H1 (cell line): ENCODE data around the gene RIMS1. TPM values are rescaled to one million over a fixed set of nuclear protein-coding genes. Genes with fewer than 3 reads are reported as not detected.

Experiments used
- CTCF ChIA-PET: fragments of 300-600 bp; sonication (Branson Sonifier 250); formaldehyde crosslinking; loops from one replicate; lab custom pipeline; 2021; ENCODE audit not compliant: partially characterized antibody; lab: Charles Lee
- POLR2A ChIA-PET: fragments of 300-600 bp; sonication (Branson Sonifier 250); formaldehyde crosslinking; loops from one replicate; lab custom pipeline; 2021; ENCODE audit warnings: inconsistent platforms; ENCODE audit not compliant: partially characterized antibody; lab: Charles Lee
- DNase-seq, 2 experiments: peaks; one replicate each; pipeline versions ENCODE4 v3.0.0 to v3.0.0-alpha.2; 2010 to 2022; ENCODE audit warnings: low spot score in 2 of 2, low read depth in 1 of 2, mixed read lengths in 1 of 2
- FAIRE-seq: peaks from 2 replicates; lab custom pipeline; 2011; peaks lifted over from hg19 to GRCh38; lab: Jason Lieb, UNC
- H2AFZ ChIP-seq: 2 replicates; pipeline ENCODE4 v1.8.1; 2012; ENCODE audit warnings: low read length, inconsistent platforms
- H2AK5ac ChIP-seq: 2 replicates; pipeline ENCODE4 v1.6.1; 2013; ENCODE audit warnings: low read depth, low read length
- H2BK120ac ChIP-seq: replicated peaks from 2 replicates; pipeline ENCODE3; 2013; ENCODE audit warnings: low read depth, low read length, inconsistent platforms
- H2BK12ac ChIP-seq: 2 replicates; pipeline ENCODE4 v1.6.1; 2013; ENCODE audit warnings: low read depth, low read length
- H2BK15ac ChIP-seq: 2 replicates; pipeline ENCODE4 v1.6.1; 2013; ENCODE audit warnings: low read length
- H2BK20ac ChIP-seq: 2 replicates; pipeline ENCODE4 v1.6.1; 2013; ENCODE audit warnings: low read length
- H2BK5ac ChIP-seq: 2 replicates; pipeline ENCODE4 v1.6.1; 2013; ENCODE audit warnings: low read depth, low read length
- H3K14ac ChIP-seq: 2 replicates; pipeline ENCODE4 v1.6.1; 2013; ENCODE audit warnings: inconsistent platforms; ENCODE audit not compliant: insufficient read length
- H3K18ac ChIP-seq: 2 replicates; pipeline ENCODE4 v1.6.1; 2013; ENCODE audit warnings: low read length; ENCODE audit errors: extremely low read depth
- H3K23ac ChIP-seq: 2 replicates; pipeline ENCODE4 v1.6.1; 2013; ENCODE audit warnings: inconsistent platforms; ENCODE audit not compliant: insufficient read length
- H3K23me2 ChIP-seq: 2 replicates; pipeline ENCODE4 v1.6.1; 2013; ENCODE audit warnings: low read depth, low read length
- H3K27ac ChIP-seq: 2 replicates; pipeline ENCODE4 v1.6.1; 2011; ENCODE audit warnings: low read depth, low read length, inconsistent platforms
- H3K27me3 ChIP-seq, 4 experiments: replicated peaks in 1 of 4; 1 replicate in 1 of 4; 2 replicates in 3 of 4; pipeline versions ENCODE4 v1.6.1 to v1.8.1; 2011 to 2013; ENCODE audit warnings: low read length in 3 of 4, mild to moderate bottlenecking in 3 of 4, inconsistent platforms in 2 of 4, mixed read lengths in 2 of 4, moderate library complexity in 1 of 4; ENCODE audit not compliant: control insufficient read depth in 3 of 4, insufficient read depth in 3 of 4; ENCODE audit errors: extremely low read depth in 1 of 4
- H3K36me3 ChIP-seq, 4 experiments: 2 replicates each; pipeline versions ENCODE4 v1.6.1 to v1.8.1; 2011 to 2013; ENCODE audit warnings: mild to moderate bottlenecking in 4 of 4, low read length in 3 of 4, moderate library complexity in 2 of 4, control low read depth in 1 of 4, inconsistent platforms in 1 of 4; ENCODE audit not compliant: insufficient read depth in 4 of 4, control insufficient read depth in 2 of 4
- H3K4ac ChIP-seq: replicated peaks from 2 replicates; pipeline ENCODE3; 2013; ENCODE audit warnings: low read length, low read depth, mixed read lengths, inconsistent platforms; ENCODE audit not compliant: insufficient read length
- H3K4me1 ChIP-seq, 4 experiments: replicated peaks in 1 of 4; 1 replicate in 1 of 4; 2 replicates in 3 of 4; pipeline versions ENCODE4 v1.6.1 to v1.8.1; 2011 to 2013; ENCODE audit warnings: low read length in 3 of 4, inconsistent platforms in 2 of 4, mixed read lengths in 1 of 4; ENCODE audit not compliant: insufficient read depth in 4 of 4, control insufficient read depth in 3 of 4
- H3K4me2 ChIP-seq, 2 experiments: 2 replicates each; pipeline versions ENCODE4 v1.6.1 to v1.8.1; 2011 to 2013; ENCODE audit warnings: low read depth in 2 of 2, low read length in 2 of 2, control low read depth in 1 of 2, inconsistent platforms in 1 of 2, mild to moderate bottlenecking in 1 of 2; ENCODE audit not compliant: insufficient read depth in 1 of 2
- H3K4me3 ChIP-seq, 4 experiments: fragments of 200-600, 300-600 bp in 1 of 4; sonication (generic), shearing (Covaris generic), sonication (Bioruptor Twin) in 1 of 4; 2 replicates each; pipeline versions ENCODE4 v1.5.1 to v1.8.1; 2011 to 2016; ENCODE audit warnings: low read length in 4 of 4, low read depth in 3 of 4, control low read depth in 2 of 4, inconsistent platforms in 2 of 4, mild to moderate bottlenecking in 2 of 4, mixed read lengths in 1 of 4, moderate library complexity in 1 of 4; ENCODE audit not compliant: insufficient read depth in 2 of 4; ENCODE audit errors: extremely low read depth in 1 of 4
- H3K56ac ChIP-seq: replicated peaks from 2 replicates; pipeline ENCODE3; 2013; ENCODE audit warnings: low read depth, mild to moderate bottlenecking, mixed read lengths, low read length, inconsistent platforms; ENCODE audit not compliant: insufficient read length
- H3K79me1 ChIP-seq: 2 replicates; pipeline ENCODE4 v1.6.1; 2013; ENCODE audit warnings: low read depth, low read length, control low read depth
- H3K79me2 ChIP-seq, 2 experiments: 2 replicates each; pipeline versions ENCODE4 v1.6.1 to v1.8.1; 2012 to 2013; ENCODE audit warnings: low read length in 2 of 2, mild to moderate bottlenecking in 2 of 2, inconsistent platforms in 1 of 2; ENCODE audit not compliant: insufficient read depth in 2 of 2, control insufficient read depth in 1 of 2
- H3K9ac ChIP-seq, 4 experiments: replicated peaks in 1 of 4; 1 replicate in 1 of 4; 2 replicates in 3 of 4; pipeline versions ENCODE4 v1.6.1 to v1.8.1; 2011 to 2013; ENCODE audit warnings: low read depth in 3 of 4, low read length in 3 of 4, control low read depth in 2 of 4, mild to moderate bottlenecking in 2 of 4, moderate library complexity in 2 of 4, inconsistent platforms in 1 of 4; ENCODE audit errors: extremely low read depth in 1 of 4
- H3K9me3 ChIP-seq, 2 experiments: 2 replicates each; pipeline versions ENCODE4 v1.6.1 to v1.8.1; 2012 to 2013; ENCODE audit warnings: mild to moderate bottlenecking in 2 of 2, moderate library complexity in 2 of 2, control low read depth in 1 of 2, inconsistent platforms in 1 of 2, low read depth in 1 of 2, low read length in 1 of 2, mixed read lengths in 1 of 2; ENCODE audit not compliant: insufficient read depth in 2 of 2
- H4K20me1 ChIP-seq, 2 experiments: replicated peaks in 1 of 2; 2 replicates each; pipeline versions ENCODE3 to v1.8.1; 2011 to 2013; ENCODE audit warnings: inconsistent platforms in 2 of 2, low read length in 2 of 2, mild to moderate bottlenecking in 1 of 2; ENCODE audit not compliant: insufficient read depth in 2 of 2, control insufficient read depth in 1 of 2
- H4K5ac ChIP-seq: 2 replicates; pipeline ENCODE4 v1.6.1; 2013; ENCODE audit warnings: low read length, low read depth, mixed read lengths, inconsistent platforms; ENCODE audit not compliant: insufficient read length
- H4K8ac ChIP-seq: 2 replicates; pipeline ENCODE4 v1.8.0; 2013; ENCODE audit warnings: mild to moderate bottlenecking, moderate library complexity, low read length, inconsistent platforms; ENCODE audit not compliant: insufficient read depth; ENCODE audit errors: extremely low read depth
- H4K91ac ChIP-seq: replicated peaks from 2 replicates; pipeline ENCODE3; 2013; ENCODE audit warnings: low read length, mixed read lengths, inconsistent platforms; ENCODE audit not compliant: insufficient read length
- RAD21 ChIP-seq, 2 experiments: IDR thresholded peaks in 1 of 2; conservative IDR thresholded peaks in 1 of 2; 2 replicates each; pipeline ENCODE4 v1.6.1; 2011; ENCODE audit warnings: low read depth in 2 of 2, low read length in 2 of 2, improper control_type of control experiment in 1 of 2, inconsistent platforms in 1 of 2, mild to moderate bottlenecking in 1 of 2, moderate library complexity in 1 of 2
- RNF2 ChIP-seq: fragments of 200-900, 300-1000 bp; sonication (generic); IDR thresholded peaks from 2 replicates; pipeline ENCODE4 v1.7.1; 2016; ENCODE audit warnings: borderline replicate concordance, low read depth, mild to moderate bottlenecking, antibody characterized with exemption, low read length; ENCODE audit not compliant: poor library complexity, severe bottlenecking; ENCODE audit errors: missing control alignments
- WGBS, 2 experiments: shearing (Covaris generic) in 1 of 2; methylation state at CpG; one replicate each; pipeline versions ENCODE4 v1.1.6 to v1.1.7; 2013 to 2015; ENCODE audit warnings: low lambda C conversion rate in 2 of 2, mixed read lengths in 2 of 2, inconsistent platforms in 1 of 2, low coverage in 1 of 2, missing lambda C conversion rate in 1 of 2; ENCODE audit not compliant: insufficient replicate concordance in 2 of 2, insufficient coverage in 1 of 2, insufficient read length in 1 of 2; ENCODE audit errors: extremely low coverage in 1 of 2, missing lambda C conversion rate in 1 of 2; 5-methylcytosine and 5-hydroxymethylcytosine counted together
- polyA plus RNA-seq, 7 experiments: library from polyadenylated mRNA; depleted of rRNA in 3 of 7; stranded (reverse) in 5 of 7; unstranded in 2 of 7; fragments of >200 nt in 5 of 7; fragments of 200-250 nt in 2 of 7; gene quantifications; 1 replicate in 5 of 7; 2 replicates in 1 of 7; 4 replicates in 1 of 7; pipeline versions ENCODE4 v1.2.1 to v1.2.3, GENCODE V29; 2011 to 2013; ENCODE audit warnings: missing spikeins in 2 of 7, mixed read lengths in 2 of 7
- total RNA-seq: library from RNA; stranded (reverse); fragmentation: NEBNext Ultra II Directional; extraction: Animal tissue kit (Norgen Biotek cat#: 25700); gene quantifications from 2 replicates; pipeline ENCODE4 v1.2.1, GENCODE V29; 2021

The RIMS1 gene
- total and polyA plus RNA-seq, 2 of the 8 experiments (the other 6 are each of a cell fraction or from before 2014, with no cell fraction given) = 0.63 to 2.3 TPM

DNA sequence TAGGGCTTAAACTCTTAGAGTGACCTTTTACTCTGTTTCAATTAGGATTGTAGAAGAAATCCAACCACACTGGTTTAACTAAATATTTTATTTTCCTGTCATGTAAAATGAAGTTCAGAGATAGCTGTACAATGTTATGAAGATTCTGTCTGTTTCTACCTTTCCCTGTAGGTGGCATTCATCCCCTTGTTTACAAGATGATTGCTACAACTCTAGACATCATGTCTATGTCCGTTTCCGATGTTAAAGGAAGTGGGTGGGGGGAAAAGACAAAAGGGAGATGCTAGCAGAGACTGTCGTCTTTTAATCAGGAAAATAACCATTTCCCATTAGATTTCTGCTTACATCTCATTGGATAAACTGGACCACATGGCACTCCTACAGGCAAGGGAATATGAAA lies 30.9 kb upstream of the RIMS1 start:
- H3K18ac ChIP-seq = no peak overlapping the region
- H4K91ac ChIP-seq = no peak overlapping the region
- no peak overlapping the region for H4K5ac ChIP-seq
- no peaks in the 10 kb centered on the region for H3K79me1 ChIP-seq
- no peaks in the 10 kb centered on the region for H3K36me3 ChIP-seq
- no peak overlapping the region for H2BK120ac ChIP-seq
- DNase-seq = no peak
- H3K27me3 ChIP-seq = no peaks in the 10 kb centered on the region
- 98% methylated on average over 3 of the region's 3 CpGs; no CpG with 5 or more reads in 1 of the 2 experiments for WGBS, 2 experiments
- no peak overlapping the region for H3K23ac ChIP-seq
- H3K14ac ChIP-seq = no peak overlapping the region
- no peaks in the 10 kb centered on the region for H4K20me1 ChIP-seq
- ChIA-PET CTCF (interaction anchor here (0.6 kb wide), 1 partner anchor 278 kb away, joined by 3 read pairs; no protein-coding TSS in a partner anchor), POLR2A (no interaction called here)
- H3K9me3 ChIP-seq = no peaks in the 10 kb centered on the region
- H4K8ac ChIP-seq = no peak overlapping the region
- H3K27ac ChIP-seq = no peak overlapping the region
- H3K79me2 ChIP-seq = no peaks in the 10 kb centered on the region
- no peaks in the 10 kb centered on the region for H3K23me2 ChIP-seq
- H3K4ac ChIP-seq = no peak overlapping the region
- H3K4me1 ChIP-seq = no peaks in the 10 kb centered on the region
- no peak overlapping the region for H2BK5ac ChIP-seq
- H3K4me2 ChIP-seq = no peak overlapping the region
- FAIRE-seq = no peak
- no peak overlapping the region for H3K9ac ChIP-seq
- H2BK20ac ChIP-seq = no peak overlapping the region
- H2BK12ac ChIP-seq = no peak overlapping the region
- H3K4me3 ChIP-seq = no peak overlapping the region
- H3K56ac ChIP-seq = no peak overlapping the region
- H2BK15ac ChIP-seq = no peak overlapping the region
- no peak overlapping the region for H2AFZ ChIP-seq
- TF ChIP-seq RAD21 (IDR thresholded peaks at IDR 0.05 in 1 of 2, conservative IDR thresholded peaks at IDR 0.05 in 1 of 2; ENCODE audit: low read depth in 2 of 2, low read length in 2 of 2) (peak in 1 of 2 experiments; percentile 17; a peak in 1 of 4 replicates), RNF2 (no peak)
- H2AK5ac ChIP-seq = no peak overlapping the region
